ENCODE measurements around the gene GALNT2. TPM values are rescaled to one million over a fixed set of nuclear protein-coding genes. Genes with fewer than 3 reads are reported as not detected.
A peak's percentile ranks its signal among the peaks of the same experiment; 100 is the strongest.

GALNT2 gene
- total and polyA plus RNA-seq, 12 donors, result 22.3 to 220 (median 85.7) TPM

- no peak overlapping the region for H3K27ac ChIP-seq
- TF ChIP-seq POLR2A (IDR thresholded peaks at IDR 0.05) (no peak), CTCF (IDR thresholded peaks at IDR 0.05) (no peak)
- H3K4me1 ChIP-seq (replicated peaks in 1 of 2), result peaks cover 7 to 44% of the 10 kb centered on the region in 2 donors
- H3K27me3 ChIP-seq, result no peaks in the 10 kb centered on the region
- DNase-seq, result no peak
- H3K36me3 ChIP-seq (replicated peaks in 1 of 2), result no peaks in the 10 kb centered on the region
- intact Hi-C loops (cut with DNase I), result no loop called here
- no peaks in the 10 kb centered on the region for H3K9me3 ChIP-seq (replicated peaks in 1 of 3)
- WGBS, 4 donors, result 91 to 92% (median 91%) methylated on average over 10 of the region's 10 CpGs
- no peak overlapping the region for H3K4me3 ChIP-seq
These were observed 12.4 kb downstream of the GALNT2 start for GRCh38 chr1:230079199-230080024.

- peaks cover 9 to 40% of the 10 kb centered on the region in 2 donors for H3K4me1 ChIP-seq (replicated peaks in 1 of 2)
- WGBS, 4 donors, result 89 to 94% (median 92%) methylated on average over 8 of the region's 8 CpGs
- no peaks in the 10 kb centered on the region for H3K9me3 ChIP-seq (replicated peaks in 1 of 3)
- H3K4me3 ChIP-seq, result no peak overlapping the region
- no peak for TF ChIP-seq POLR2A (IDR thresholded peaks at IDR 0.05)
- H3K27ac ChIP-seq, result no peak overlapping the region
- peak in 1 of 7 donors; percentile 13 for DNase-seq
- intact Hi-C loops (cut with DNase I), result no loop called here
- H3K27me3 ChIP-seq, result no peaks in the 10 kb centered on the region
- no peaks in the 10 kb centered on the region for H3K36me3 ChIP-seq (replicated peaks in 1 of 2)
These were observed 13.8 kb downstream of the GALNT2 start for GRCh38 chr1:230080822-230081221.

- 84 to 95% (median 93%) methylated on average over 7 to 8 of the region's 8 CpGs for WGBS, 4 donors
- no peaks in the 10 kb centered on the region for H3K36me3 ChIP-seq (replicated peaks in 1 of 2)
- H3K4me1 ChIP-seq (replicated peaks in 1 of 2), result peaks cover 9 to 46% of the 10 kb centered on the region in 2 donors
- intact Hi-C loops (cut with DNase I), result no loop called here
- H3K4me3 ChIP-seq, result no peak overlapping the region
- H3K27me3 ChIP-seq, result no peaks in the 10 kb centered on the region
- peak in 1 of 7 donors; percentile 12 for DNase-seq
- no peaks in the 10 kb centered on the region for H3K9me3 ChIP-seq (replicated peaks in 1 of 3)
- no peak for TF ChIP-seq CTCF (IDR thresholded peaks at IDR 0.05)
- TF ChIP-seq POLR2A (IDR thresholded peaks at IDR 0.05), result no peak
- peak overlapping the region in 1 of 5 donors; percentile 24 for H3K27ac ChIP-seq
These were observed 14.7 kb downstream of the GALNT2 start for GRCh38 chr1:230081751-230082150.

- H3K36me3 ChIP-seq (replicated peaks in 1 of 2), result no peaks in the 10 kb centered on the region
- peaks cover 9 to 46% of the 10 kb centered on the region in 2 donors for H3K4me1 ChIP-seq (replicated peaks in 1 of 2)
- no peaks in the 10 kb centered on the region for H3K9me3 ChIP-seq (replicated peaks in 1 of 3)
- no peak for DNase-seq
- H3K27me3 ChIP-seq, result no peaks in the 10 kb centered on the region
- no peak overlapping the region for H3K4me3 ChIP-seq
- TF ChIP-seq CTCF (IDR thresholded peaks at IDR 0.05) (no peak), POLR2A (IDR thresholded peaks at IDR 0.05) (no peak)
- intact Hi-C loops (cut with DNase I), result no loop called here
- H3K27ac ChIP-seq, result peak overlapping the region in 1 of 5 donors; percentile 24
- 81 to 92% (median 89%) methylated on average over 4 of the region's 4 CpGs for WGBS, 4 donors
These were observed 15.2 kb downstream of the GALNT2 start for GRCh38 chr1:230082211-230082610.

All from adrenal gland (tissue), 12 donors.